ENCODE results near the gene G6PC1.
"Not testable (repeated sequence)": the region's sequence is repeated elsewhere in the genome, so short reads cannot be mapped to it uniquely, and the experiment has no call there.

Gene G6PC1

DNA sequence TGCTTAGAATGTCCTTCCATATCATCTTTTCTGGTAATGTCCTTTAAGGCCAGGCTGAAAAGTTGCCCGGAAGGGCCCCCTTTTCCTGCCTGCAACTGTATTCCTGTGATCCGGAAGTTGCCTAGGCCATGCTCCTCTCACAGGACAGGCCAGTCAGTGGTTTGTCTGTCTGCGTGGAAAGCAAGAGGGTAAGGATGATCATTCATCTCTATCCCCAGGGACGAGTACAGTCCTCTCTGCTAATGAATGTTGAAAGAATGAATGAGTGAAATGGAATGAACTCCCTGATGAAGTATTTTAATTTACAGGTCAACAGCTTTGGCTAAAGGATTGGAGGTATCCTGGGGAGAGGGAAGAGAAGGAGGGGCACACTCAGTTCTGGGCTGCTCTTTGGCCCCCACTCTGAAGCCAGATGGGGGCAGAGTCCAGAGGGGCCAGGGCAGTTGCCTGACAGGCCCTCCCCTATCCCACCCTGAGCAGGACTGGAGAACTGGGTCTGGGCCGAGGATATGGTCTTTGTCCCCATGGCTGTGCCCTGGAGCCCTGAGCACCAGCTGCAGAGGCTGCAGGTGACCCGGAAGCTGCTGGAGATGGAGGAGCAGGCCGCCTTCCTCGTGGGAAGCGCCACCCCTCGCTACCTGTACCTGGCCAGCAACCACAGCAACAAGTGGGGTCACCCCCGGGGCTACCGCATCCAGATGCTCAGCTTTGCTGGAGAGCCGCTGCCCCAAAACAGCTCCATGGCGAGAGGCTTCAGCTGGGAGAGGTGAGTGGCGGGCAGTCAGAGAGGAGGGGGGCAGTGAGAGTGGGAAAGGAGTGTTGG, 46.4 kb upstream of the G6PC1 start:
- Histone ChIP-seq H3K27ac (no peak overlapping the region), H3K36me3 (replicated peaks) (no peaks in the 10 kb centered on the region), H3K4me3 (ENCODE audit: low read depth, low read length) (no peak overlapping the region), H3K27me3 (replicated peaks) (no peaks in the 10 kb centered on the region)
- in situ Hi-C loops (cut with HindIII; ENCODE audit: low pct_ligation_motif_present, low sequenced_read_pairs) = no loop called here
- no peak for DNase-seq
- TF ChIP-seq, protein P1, sequence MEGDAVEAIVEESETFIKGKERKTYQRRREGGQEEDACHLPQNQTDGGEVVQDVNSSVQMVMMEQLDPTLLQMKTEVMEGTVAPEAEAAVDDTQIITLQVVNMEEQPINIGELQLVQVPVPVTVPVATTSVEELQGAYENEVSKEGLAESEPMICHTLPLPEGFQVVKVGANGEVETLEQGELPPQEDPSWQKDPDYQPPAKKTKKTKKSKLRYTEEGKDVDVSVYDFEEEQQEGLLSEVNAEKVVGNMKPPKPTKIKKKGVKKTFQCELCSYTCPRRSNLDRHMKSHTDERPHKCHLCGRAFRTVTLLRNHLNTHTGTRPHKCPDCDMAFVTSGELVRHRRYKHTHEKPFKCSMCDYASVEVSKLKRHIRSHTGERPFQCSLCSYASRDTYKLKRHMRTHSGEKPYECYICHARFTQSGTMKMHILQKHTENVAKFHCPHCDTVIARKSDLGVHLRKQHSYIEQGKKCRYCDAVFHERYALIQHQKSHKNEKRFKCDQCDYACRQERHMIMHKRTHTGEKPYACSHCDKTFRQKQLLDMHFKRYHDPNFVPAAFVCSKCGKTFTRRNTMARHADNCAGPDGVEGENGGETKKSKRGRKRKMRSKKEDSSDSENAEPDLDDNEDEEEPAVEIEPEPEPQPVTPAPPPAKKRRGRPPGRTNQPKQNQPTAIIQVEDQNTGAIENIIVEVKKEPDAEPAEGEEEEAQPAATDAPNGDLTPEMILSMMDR (IDR thresholded peaks at IDR 0.05; ENCODE audit: low read depth, low read length, missing control alignments) = no peak

DNA sequence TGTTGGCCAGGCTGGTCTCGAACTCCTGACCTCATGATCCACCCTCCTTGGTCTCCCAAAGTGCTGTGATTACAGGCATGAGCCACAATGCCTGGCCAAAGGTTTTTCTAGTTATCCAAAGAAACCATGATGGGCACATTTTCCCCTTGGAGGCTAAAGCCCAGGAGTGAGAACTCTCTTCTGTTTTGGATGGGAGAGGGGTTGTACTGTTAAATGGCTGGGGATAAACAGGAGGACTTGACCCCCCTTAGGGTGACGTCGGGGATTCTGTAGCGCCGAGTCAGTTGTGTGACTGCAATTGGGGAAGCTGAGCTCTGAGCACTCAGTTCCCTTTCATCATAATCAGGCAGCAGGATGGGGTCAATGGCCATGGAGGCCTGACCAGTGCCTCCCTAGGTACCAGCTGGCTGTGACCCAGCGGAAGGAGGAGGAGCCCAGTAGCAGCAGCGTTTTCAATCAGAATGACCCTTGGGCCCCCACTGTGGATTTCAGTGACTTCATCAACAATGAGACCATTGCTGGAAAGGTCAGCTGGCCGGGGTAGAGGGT, 45.5 kb upstream of the G6PC1 start:
- no peak for DNase-seq
- H3K36me3 ChIP-seq (replicated peaks) = no peaks in the 10 kb centered on the region
- TF ChIP-seq, protein P1 (IDR thresholded peaks at IDR 0.05; ENCODE audit: low read depth, low read length, missing control alignments) = no peak
- in situ Hi-C loops (cut with HindIII; ENCODE audit: low pct_ligation_motif_present, low sequenced_read_pairs) = no loop called here
- no peaks in the 10 kb centered on the region for H3K27me3 ChIP-seq (replicated peaks)
- no peak overlapping the region for H3K27ac ChIP-seq
- no peak overlapping the region for H3K4me3 ChIP-seq (ENCODE audit: low read depth, low read length)

DNA sequence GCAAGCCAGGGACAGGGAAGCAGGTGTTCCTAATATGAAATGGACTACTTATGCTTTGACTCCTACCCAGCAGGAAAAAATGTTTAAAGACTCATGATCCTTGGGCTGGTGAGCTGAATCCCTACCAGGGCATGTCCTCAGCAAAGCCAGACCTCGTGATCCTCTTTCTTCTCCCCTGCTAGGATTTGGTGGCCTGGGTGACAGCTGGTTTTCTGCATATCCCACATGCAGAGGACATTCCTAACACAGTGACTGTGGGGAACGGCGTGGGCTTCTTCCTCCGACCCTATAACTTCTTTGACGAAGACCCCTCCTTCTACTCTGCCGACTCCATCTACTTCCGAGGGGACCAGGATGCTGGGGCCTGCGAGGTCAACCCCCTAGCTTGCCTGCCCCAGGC, 44.5 kb upstream of the G6PC1 start:
- DNase-seq; H3K4me3 ChIP-seq (ENCODE audit: low read depth, low read length); in situ Hi-C loops (cut with HindIII; ENCODE audit: low pct_ligation_motif_present, low sequenced_read_pairs); H3K27ac ChIP-seq; H3K36me3 ChIP-seq (replicated peaks); H3K27me3 ChIP-seq (replicated peaks): not testable (repeated sequence)

DNA sequence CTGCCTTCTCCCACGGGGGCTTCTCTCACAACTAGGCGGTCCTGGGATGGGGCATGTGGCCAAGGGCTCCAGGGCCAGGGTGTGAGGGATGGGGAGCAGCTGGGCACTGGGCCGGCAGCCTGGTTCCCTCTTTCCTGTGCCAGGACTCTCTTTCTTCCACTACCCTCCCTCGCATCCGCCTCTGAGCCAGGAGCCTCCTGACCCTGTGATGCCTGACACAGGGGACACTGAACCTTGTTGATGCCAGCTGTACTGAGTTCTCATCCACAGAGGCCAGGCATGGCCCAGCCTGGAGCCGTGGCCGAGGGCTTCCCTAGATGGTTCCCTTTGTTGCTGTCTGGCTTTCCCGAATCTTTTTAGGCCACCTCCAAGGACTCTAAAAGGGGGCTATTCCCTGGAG, 44.1 kb upstream of the G6PC1 start:
- H3K27ac ChIP-seq = not testable (repeated sequence)

DNA sequence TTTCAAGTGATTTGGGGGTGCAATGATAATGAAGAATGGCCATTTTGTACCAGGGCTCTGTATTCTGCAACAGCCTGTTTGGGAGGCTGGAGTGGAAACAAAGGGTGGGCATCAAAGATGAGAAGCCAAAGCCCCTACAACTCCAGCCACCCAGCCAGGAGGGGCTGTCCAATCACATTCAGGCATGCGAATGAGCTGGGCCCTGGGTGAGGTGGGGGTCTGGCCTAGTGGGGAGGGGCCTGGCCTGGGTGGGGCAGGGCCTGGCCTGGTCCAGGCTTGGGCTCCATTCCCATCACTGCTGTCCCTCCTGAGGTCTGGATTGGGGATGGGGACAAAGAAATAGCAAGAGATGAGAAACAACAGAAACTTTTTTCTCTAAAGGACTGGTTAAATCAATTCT, 43.2 kb upstream of the G6PC1 start:
- no peak overlapping the region for H3K27ac ChIP-seq
- no peak for DNase-seq
- H3K27me3 ChIP-seq (replicated peaks) = no peaks in the 10 kb centered on the region
- in situ Hi-C loops (cut with HindIII; ENCODE audit: low pct_ligation_motif_present, low sequenced_read_pairs) = no loop called here
- H3K4me3 ChIP-seq (ENCODE audit: low read depth, low read length) = no peak overlapping the region
- TF ChIP-seq, protein P1 (IDR thresholded peaks at IDR 0.05; ENCODE audit: low read depth, low read length, missing control alignments) = no peak
- H3K36me3 ChIP-seq (replicated peaks) = no peaks in the 10 kb centered on the region

More for the DNA sequence above, 44.1 kb upstream of the G6PC1 start:
- H3K27me3 ChIP-seq (replicated peaks); DNase-seq; in situ Hi-C loops (cut with HindIII; ENCODE audit: low pct_ligation_motif_present, low sequenced_read_pairs); H3K4me3 ChIP-seq (ENCODE audit: low read depth, low read length); H3K36me3 ChIP-seq (replicated peaks): not testable (repeated sequence)

DNA sequence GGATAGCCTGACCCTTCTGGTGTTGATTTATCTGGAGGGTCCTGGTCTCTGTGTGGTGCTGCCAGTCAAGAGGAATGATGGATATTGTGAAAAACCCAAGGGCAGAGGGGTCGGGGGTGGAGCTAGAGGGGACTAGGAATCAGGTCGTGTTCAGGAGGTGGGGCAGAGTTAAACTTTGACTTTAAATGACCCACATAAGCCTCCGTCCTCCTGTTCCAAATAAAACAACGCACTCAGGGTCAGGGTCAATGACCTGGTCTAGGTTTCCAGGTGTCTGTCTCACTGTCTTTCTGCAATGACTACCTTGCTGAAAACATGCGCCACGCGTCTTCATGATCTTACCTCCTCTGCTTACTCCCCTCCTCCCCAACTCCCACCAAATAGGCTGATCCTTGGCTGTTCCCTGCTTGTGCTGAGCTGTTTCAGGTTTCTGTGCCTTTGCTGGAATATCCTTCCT, 34.9 kb upstream of the G6PC1 start:
- DNase-seq = no peak
- no peaks in the 10 kb centered on the region for H3K36me3 ChIP-seq (replicated peaks)
- H3K27me3 ChIP-seq (replicated peaks) = no peaks in the 10 kb centered on the region
- TF ChIP-seq, protein P1 (IDR thresholded peaks at IDR 0.05; ENCODE audit: low read depth, low read length, missing control alignments) = no peak
- no peak overlapping the region for H3K27ac ChIP-seq
- H3K4me3 ChIP-seq (ENCODE audit: low read depth, low read length) = no peak overlapping the region
- in situ Hi-C loops (cut with HindIII; ENCODE audit: low pct_ligation_motif_present, low sequenced_read_pairs) = no loop called here
